ENCODE measurements around the gene CHCHD2.
"Not testable (repeated sequence)": the region's sequence is repeated elsewhere in the genome, so short reads cannot be mapped to it uniquely, and the experiment has no call there.

The CHCHD2 gene

DNA sequence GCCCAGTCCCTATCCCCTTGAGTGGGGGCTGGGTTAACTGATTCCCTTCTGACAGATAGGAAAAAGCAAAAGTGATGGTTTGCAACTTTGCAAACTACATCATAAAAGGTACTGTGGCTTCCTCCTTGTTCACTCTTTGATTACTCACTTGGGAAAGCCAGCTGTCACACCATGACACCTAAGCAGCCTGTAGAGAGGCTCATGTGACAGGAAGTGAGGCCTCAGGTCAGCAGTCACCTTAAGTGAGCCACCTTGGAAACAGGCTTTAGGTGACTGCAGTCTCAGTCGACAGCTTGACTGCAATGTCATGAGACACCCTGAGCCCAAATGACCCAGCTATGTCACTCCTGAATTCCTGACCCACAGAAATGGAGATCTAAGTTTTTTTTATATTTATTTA is 4.3 kb upstream of the CHCHD2 start:
- DNase-seq (ENCODE audit: low read depth) = no peak
- TF ChIP-seq, protein P1, sequence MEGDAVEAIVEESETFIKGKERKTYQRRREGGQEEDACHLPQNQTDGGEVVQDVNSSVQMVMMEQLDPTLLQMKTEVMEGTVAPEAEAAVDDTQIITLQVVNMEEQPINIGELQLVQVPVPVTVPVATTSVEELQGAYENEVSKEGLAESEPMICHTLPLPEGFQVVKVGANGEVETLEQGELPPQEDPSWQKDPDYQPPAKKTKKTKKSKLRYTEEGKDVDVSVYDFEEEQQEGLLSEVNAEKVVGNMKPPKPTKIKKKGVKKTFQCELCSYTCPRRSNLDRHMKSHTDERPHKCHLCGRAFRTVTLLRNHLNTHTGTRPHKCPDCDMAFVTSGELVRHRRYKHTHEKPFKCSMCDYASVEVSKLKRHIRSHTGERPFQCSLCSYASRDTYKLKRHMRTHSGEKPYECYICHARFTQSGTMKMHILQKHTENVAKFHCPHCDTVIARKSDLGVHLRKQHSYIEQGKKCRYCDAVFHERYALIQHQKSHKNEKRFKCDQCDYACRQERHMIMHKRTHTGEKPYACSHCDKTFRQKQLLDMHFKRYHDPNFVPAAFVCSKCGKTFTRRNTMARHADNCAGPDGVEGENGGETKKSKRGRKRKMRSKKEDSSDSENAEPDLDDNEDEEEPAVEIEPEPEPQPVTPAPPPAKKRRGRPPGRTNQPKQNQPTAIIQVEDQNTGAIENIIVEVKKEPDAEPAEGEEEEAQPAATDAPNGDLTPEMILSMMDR (IDR thresholded peaks at IDR 0.05; ENCODE audit: insufficient read depth, low read depth, low read length, missing control alignments) = no peak
- no peak overlapping the region for H3K4me3 ChIP-seq (ENCODE audit: low read length)

DNA sequence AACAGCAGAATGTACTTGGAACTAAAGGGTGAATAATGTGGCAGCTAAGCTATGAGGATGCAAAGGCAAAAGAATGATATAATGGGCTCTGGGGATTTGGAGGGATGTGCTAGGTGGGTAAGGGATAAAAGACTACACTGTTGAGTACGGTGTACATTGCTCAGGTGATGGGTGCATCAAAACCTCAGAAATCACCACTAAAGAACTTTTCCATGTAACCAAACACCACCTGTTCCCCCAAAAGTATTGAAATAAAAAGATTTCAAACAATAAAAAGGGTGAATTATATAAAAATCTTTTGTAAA is 1.6 kb upstream of the CHCHD2 start:
- DNase-seq (ENCODE audit: low read depth) = no peak
- TF ChIP-seq, protein P1 (IDR thresholded peaks at IDR 0.05; ENCODE audit: insufficient read depth, low read depth, low read length, missing control alignments) = no peak
- H3K4me3 ChIP-seq (ENCODE audit: low read length) = no peak overlapping the region

DNA sequence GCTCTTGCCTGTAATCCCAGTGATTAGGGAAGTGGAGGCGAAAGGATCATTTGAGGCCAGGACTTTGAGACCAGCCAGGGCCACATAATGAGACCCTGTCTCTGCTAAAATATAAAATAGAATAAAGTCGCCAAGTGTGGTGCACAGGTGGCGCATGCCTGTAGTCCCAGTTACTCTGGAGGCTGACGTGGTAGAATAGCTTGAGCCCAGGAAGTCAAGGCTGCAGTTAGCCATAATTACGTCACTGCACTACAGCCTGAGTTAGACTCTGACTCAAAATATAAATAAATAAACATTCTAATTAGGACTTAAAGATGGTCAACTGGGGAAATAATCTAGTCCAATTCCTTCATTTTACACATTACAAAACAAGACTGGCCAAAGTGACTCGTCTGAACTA is 768 bp downstream of the CHCHD2 start:
- TF ChIP-seq, protein P1 (IDR thresholded peaks at IDR 0.05; ENCODE audit: insufficient read depth, low read depth, low read length, missing control alignments) = no peak
- peak overlapping the region; percentile 99 for H3K4me3 ChIP-seq (ENCODE audit: low read length)
- peak; percentile 86 for DNase-seq (ENCODE audit: low read depth)

DNA sequence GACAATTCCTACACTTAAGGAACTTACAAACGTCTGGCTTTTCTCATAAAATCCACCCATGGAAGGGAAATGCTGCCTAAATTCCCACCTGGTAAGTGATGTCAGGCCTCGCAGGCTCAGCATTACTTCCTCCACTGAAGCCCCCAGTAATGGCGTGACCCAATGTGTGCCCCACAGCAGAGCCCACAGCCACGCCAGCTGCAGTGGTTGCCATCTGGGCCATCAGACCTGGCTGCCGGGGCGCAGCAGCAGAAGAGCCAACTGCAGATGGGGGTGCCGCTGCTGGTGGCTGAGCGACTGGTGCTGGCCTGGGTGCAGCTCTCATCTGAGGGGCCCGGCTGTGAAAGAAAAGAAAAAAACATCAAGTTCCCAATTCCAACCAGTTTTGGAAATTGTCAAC is 2.1 kb downstream of the CHCHD2 start:
- not testable (repeated sequence) for DNase-seq (ENCODE audit: low read depth); H3K4me3 ChIP-seq (ENCODE audit: low read length)

DNA sequence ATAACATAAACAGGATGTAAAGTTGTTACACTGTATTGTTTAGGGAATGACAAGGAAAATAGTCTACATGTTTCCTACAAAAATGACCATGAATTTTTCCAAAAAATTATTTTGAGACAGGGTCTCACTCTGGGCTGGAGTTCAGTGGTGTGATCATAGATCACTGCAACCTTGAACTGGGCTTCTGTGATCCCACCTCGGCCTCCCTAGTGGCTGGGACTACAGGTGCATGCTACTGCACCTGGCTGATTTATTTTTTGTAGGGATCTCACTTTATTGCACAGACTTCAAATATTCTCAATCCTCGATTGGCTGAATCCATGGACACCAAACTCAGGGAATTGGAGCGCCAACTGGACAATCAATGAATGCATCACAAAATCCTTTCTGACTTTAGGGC is 6.6 kb downstream of the CHCHD2 start:
- no peak for DNase-seq (ENCODE audit: low read depth)
- no peak overlapping the region for H3K4me3 ChIP-seq (ENCODE audit: low read length)
- TF ChIP-seq, protein P1 (IDR thresholded peaks at IDR 0.05; ENCODE audit: insufficient read depth, low read depth, low read length, missing control alignments) = no peak

DNA sequence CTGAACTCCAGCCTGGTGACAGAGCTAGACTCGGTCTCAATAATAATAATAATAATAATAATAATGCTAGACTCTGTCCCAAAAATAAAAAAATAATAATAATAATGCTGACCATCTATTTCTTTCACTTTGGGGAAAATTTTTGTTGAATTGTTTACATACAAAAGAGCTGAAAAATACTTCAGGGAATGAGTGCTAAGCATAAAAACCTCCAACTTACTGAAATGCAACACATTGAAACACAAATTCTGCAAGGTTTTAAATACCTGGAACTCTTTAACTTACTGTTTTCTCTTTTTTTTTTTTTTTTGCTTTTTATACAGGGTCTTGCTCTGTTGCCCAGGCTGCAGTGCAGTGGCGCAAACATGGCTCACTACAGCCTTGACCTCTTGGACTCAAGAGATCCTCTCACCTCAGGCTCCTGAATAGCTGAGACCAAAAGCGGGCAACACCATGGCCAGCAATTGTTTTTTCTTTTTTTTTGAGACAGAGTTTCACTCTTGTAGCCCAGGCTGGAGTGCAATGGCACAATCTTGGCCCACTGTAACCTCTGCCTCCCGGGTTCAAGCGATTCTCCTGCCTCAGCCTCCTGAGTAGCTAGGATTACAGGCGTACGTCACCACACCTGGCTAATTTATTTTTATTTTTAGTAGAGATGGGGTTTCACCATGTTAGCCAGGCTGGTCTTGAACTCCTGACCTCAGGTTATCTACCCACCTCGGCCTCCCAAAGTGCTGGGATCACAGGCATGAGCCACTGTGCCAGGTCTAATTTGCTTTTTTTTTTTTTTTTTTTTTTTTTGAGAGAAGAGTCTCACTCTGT is 7.9 kb downstream of the CHCHD2 start:
- not testable (repeated sequence) for DNase-seq (ENCODE audit: low read depth); H3K4me3 ChIP-seq (ENCODE audit: low read length)

DNA sequence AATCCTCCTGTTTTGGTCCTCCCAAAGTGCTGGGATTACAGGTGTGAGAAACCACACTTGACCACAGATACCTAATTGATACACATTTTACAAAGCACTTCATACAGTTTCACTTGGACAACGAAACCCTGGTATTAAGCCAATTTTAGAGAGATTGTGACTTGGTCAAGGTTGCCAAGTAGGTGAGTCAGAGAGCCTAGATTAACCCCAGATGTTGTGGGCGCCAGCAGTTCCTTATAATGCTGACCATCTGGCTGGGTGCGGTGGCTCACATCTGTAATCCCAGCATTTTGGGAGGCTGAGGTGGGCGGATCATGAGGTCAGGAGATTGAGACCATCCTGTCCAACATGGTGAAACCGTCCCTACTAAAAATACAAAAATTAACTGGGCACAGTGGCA is 8.6 kb downstream of the CHCHD2 start:
- TF ChIP-seq, protein P1 (IDR thresholded peaks at IDR 0.05; ENCODE audit: insufficient read depth, low read depth, low read length, missing control alignments) = no peak
- DNase-seq (ENCODE audit: low read depth) = no peak
- no peak overlapping the region for H3K4me3 ChIP-seq (ENCODE audit: low read length)

DNA sequence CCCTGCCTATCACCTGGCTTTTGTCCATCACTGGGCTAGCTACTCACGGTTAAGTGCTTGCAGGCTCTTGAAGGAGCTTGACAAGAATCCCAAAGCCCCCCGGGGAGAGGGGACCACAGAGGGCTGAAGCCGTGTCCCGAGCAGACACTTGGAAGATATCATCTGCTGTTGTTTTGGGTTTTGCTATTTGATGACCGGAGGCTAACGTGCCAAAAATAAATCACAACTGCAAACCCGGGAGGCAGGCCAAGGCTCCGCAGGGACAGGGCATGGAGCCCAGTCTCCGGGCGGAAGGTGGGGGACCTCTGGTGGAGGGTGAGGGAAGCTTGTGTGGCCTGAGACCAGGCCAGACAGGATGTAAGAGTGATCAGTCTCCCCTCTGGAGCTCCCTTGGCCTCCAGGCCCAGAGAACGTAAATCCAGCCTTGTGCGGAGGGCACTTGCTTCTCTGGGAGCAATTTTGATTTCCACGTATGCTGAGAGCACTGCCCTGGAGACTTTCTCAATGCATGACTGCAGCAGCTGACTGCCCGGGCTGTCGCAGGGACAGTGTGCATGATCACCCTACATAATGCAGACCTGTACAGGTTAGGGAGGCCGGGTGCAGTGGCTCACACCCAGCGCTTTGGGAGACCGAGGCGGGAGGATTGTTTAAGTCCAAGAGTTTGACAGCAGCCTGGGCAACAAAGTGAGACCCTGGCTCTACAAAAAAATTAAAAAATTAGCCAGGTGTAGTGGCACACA is 13.3 kb downstream of the CHCHD2 start, which contains the start of gene PHKG1:
PHKG1 (minus strand) TSS at position 164 of the 743 bp plus-strand sequence. CDS start 4,011 bp downstream, outside the sequence.
- TF ChIP-seq, protein P1 (IDR thresholded peaks at IDR 0.05; ENCODE audit: insufficient read depth, low read depth, low read length, missing control alignments) = peak; percentile 44
- DNase-seq (ENCODE audit: low read depth) = peak; percentile 49
- no peak within 1 kb of the TSS for H3K4me3 ChIP-seq (ENCODE audit: low read length)

DNA sequence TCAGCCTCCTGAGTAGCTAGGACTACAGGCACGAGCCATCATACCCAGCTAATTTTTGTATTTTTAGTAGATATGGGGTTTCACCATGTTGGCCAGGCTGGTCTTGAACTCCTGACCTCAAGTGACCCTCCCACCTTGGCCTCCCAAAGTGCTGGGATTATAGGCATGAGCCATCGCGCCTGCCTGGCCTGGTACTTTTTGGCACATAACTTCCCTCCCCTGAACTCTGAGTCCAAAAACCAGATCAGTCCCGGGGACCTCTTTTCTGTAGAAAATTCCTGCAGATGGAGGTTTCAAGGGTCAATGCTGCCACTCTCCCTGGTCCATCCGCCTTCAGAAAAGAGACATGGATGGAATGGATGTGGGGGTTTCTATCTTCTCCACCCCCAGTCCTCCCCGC is 13.9 kb downstream of the CHCHD2 start:
- not testable (repeated sequence) for H3K4me3 ChIP-seq (ENCODE audit: low read length); DNase-seq (ENCODE audit: low read depth)

Measured in epithelial cell of esophagus (primary cell).